ENCODE data around the gene RPTOR. TPM values are rescaled to one million over a fixed set of nuclear protein-coding genes. Genes with fewer than 3 reads are reported as not detected.
"Not testable (repeated sequence)": the region's sequence is repeated elsewhere in the genome, so short reads cannot be mapped to it uniquely, and the experiment has no call there.

RPTOR gene
- total RNA-seq, 2 experiments from 2014 or later, result 32.4 to 35.4 TPM

- intact Hi-C loops (cut with micrococcal nuclease), result no loop called here
- H3K4me1 Mint-ChIP-seq (ENCODE audit: low read depth), result peaks cover 41% of the 10 kb centered on the region
- CTCF ChIA-PET, result no interaction called here
- no peaks in the 10 kb centered on the region for H3K9me3 Mint-ChIP-seq
- no peak overlapping the region for H3K4me3 Mint-ChIP-seq
- DNase-seq, result no peak
- no peaks in the 10 kb centered on the region for H3K27me3 Mint-ChIP-seq (ENCODE audit: low read depth)
- H3K36me3 Mint-ChIP-seq (ENCODE audit: low read depth), result no peaks in the 10 kb centered on the region
- H3K27ac Mint-ChIP-seq, result peak overlapping the region; percentile 37
These were observed 149.7 kb downstream of the RPTOR start for GRCh38 chr17:80694085-80694991.

- Mint-ChIP-seq H3K36me3 (ENCODE audit: low read depth) (no peaks in the 10 kb centered on the region), H3K4me1 (ENCODE audit: low read depth) (peaks cover 45% of the 10 kb centered on the region), H3K4me3 (no peak overlapping the region), H3K27me3 (ENCODE audit: low read depth) (no peaks in the 10 kb centered on the region), H3K9me3 (no peaks in the 10 kb centered on the region), H3K27ac (no peak overlapping the region)
- CTCF ChIA-PET, result no interaction called here
- intact Hi-C loops (cut with micrococcal nuclease), result no loop called here
- no peak for DNase-seq
These were observed 150.6 kb downstream of the RPTOR start for GRCh38 chr17:80694992-80695912.

- CTCF ChIA-PET, result no interaction called here
- Mint-ChIP-seq H3K27me3 (ENCODE audit: low read depth) (no peaks in the 10 kb centered on the region), H3K4me3 (no peak overlapping the region), H3K9me3 (peaks cover 5% of the 10 kb centered on the region), H3K4me1 (ENCODE audit: low read depth) (peaks cover 45% of the 10 kb centered on the region), H3K27ac (no peak overlapping the region), H3K36me3 (ENCODE audit: low read depth) (no peaks in the 10 kb centered on the region)
- DNase-seq, result no peak
- intact Hi-C loops (cut with micrococcal nuclease), result no loop called here
These were observed 151.3 kb downstream of the RPTOR start for GRCh38 chr17:80695979-80696378.

GRCh38 chr17:80696456-80696855 is 151.8 kb downstream of the RPTOR start:
- Mint-ChIP-seq H3K4me1 (ENCODE audit: low read depth) (peaks cover 44% of the 10 kb centered on the region), H3K27me3 (ENCODE audit: low read depth) (no peaks in the 10 kb centered on the region), H3K27ac (no peak overlapping the region), H3K9me3 (peaks cover 5% of the 10 kb centered on the region), H3K4me3 (no peak overlapping the region), H3K36me3 (ENCODE audit: low read depth) (no peaks in the 10 kb centered on the region)
- CTCF ChIA-PET, result no interaction called here
- intact Hi-C loops (cut with micrococcal nuclease), result no loop called here
- no peak for DNase-seq

- H3K9me3 Mint-ChIP-seq, result peaks cover 5% of the 10 kb centered on the region
- intact Hi-C loops (cut with micrococcal nuclease), result no loop called here
- H3K27me3 Mint-ChIP-seq (ENCODE audit: low read depth), result no peaks in the 10 kb centered on the region
- CTCF ChIA-PET, result no interaction called here
- no peak for DNase-seq
- no peak overlapping the region for H3K4me3 Mint-ChIP-seq
- peak overlapping the region; percentile 53 for H3K27ac Mint-ChIP-seq
- peaks cover 44% of the 10 kb centered on the region for H3K4me1 Mint-ChIP-seq (ENCODE audit: low read depth)
- H3K36me3 Mint-ChIP-seq (ENCODE audit: low read depth), result no peaks in the 10 kb centered on the region
These were observed 152.3 kb downstream of the RPTOR start for GRCh38 chr17:80696964-80697363.

- CTCF ChIA-PET, result no interaction called here
- no peak for DNase-seq
- Mint-ChIP-seq H3K36me3 (ENCODE audit: low read depth) (peaks cover 2% of the 10 kb centered on the region), H3K4me1 (ENCODE audit: low read depth) (peaks cover 56% of the 10 kb centered on the region), H3K27me3 (ENCODE audit: low read depth) (no peaks in the 10 kb centered on the region), H3K27ac (no peak overlapping the region), H3K9me3 (peaks cover 5% of the 10 kb centered on the region), H3K4me3 (no peak overlapping the region)
- intact Hi-C loops (cut with micrococcal nuclease), result no loop called here
These were observed 153.7 kb downstream of the RPTOR start for GRCh38 chr17:80698297-80698696.

GRCh38 chr17:80699205-80699604 is 154.6 kb downstream of the RPTOR start:
- H3K9me3 Mint-ChIP-seq; CTCF ChIA-PET; H3K4me3 Mint-ChIP-seq; intact Hi-C loops (cut with micrococcal nuclease); H3K36me3 Mint-ChIP-seq (ENCODE audit: low read depth); DNase-seq; H3K27me3 Mint-ChIP-seq (ENCODE audit: low read depth); H3K27ac Mint-ChIP-seq: not testable (repeated sequence)
- H3K4me1 Mint-ChIP-seq (ENCODE audit: low read depth), result peaks cover 65% of the 10 kb centered on the region

- intact Hi-C loops (cut with micrococcal nuclease), result no loop called here
- no peak overlapping the region for H3K4me3 Mint-ChIP-seq
- H3K36me3 Mint-ChIP-seq (ENCODE audit: low read depth), result peaks cover 7% of the 10 kb centered on the region
- CTCF ChIA-PET, result no interaction called here
- H3K9me3 Mint-ChIP-seq, result peaks cover 5% of the 10 kb centered on the region
- H3K27ac Mint-ChIP-seq, result no peak overlapping the region
- H3K4me1 Mint-ChIP-seq (ENCODE audit: low read depth), result peaks cover 61% of the 10 kb centered on the region
- H3K27me3 Mint-ChIP-seq (ENCODE audit: low read depth), result no peaks in the 10 kb centered on the region
- no peak for DNase-seq
These were observed 157.1 kb downstream of the RPTOR start for GRCh38 chr17:80701730-80702129.

GRCh38 chr17:80702315-80703141 is 157.9 kb downstream of the RPTOR start:
- peak overlapping the region; percentile 78 for H3K27ac Mint-ChIP-seq
- H3K9me3 Mint-ChIP-seq, result peaks cover 5% of the 10 kb centered on the region
- DNase-seq, result no peak
- intact Hi-C loops (cut with micrococcal nuclease), result no loop called here
- no peaks in the 10 kb centered on the region for H3K27me3 Mint-ChIP-seq (ENCODE audit: low read depth)
- CTCF ChIA-PET, result interaction anchor here (1.1 kb wide), 1 partner anchor 39 kb away, joined by 3 read pairs; no protein-coding TSS in a partner anchor
- peaks cover 10% of the 10 kb centered on the region for H3K36me3 Mint-ChIP-seq (ENCODE audit: low read depth)
- peaks cover 57% of the 10 kb centered on the region for H3K4me1 Mint-ChIP-seq (ENCODE audit: low read depth)
- no peak overlapping the region for H3K4me3 Mint-ChIP-seq

- DNase-seq, result peak; percentile 53
- peak overlapping the region; percentile 22 for H3K4me3 Mint-ChIP-seq
- intact Hi-C loops (cut with micrococcal nuclease), result no loop called here
- peak overlapping the region; percentile 78 for H3K27ac Mint-ChIP-seq
- no peaks in the 10 kb centered on the region for H3K27me3 Mint-ChIP-seq (ENCODE audit: low read depth)
- CTCF ChIA-PET, result interaction anchor here (0.5 to 1.1 kb wide), 2 partner anchors 39 to 71 kb away, joined by 3 to 5 read pairs; no protein-coding TSS in a partner anchor
- peaks cover 13% of the 10 kb centered on the region for H3K36me3 Mint-ChIP-seq (ENCODE audit: low read depth)
- peaks cover 52% of the 10 kb centered on the region for H3K4me1 Mint-ChIP-seq (ENCODE audit: low read depth)
- H3K9me3 Mint-ChIP-seq, result peaks cover 5% of the 10 kb centered on the region
These were observed 158.5 kb downstream of the RPTOR start for GRCh38 chr17:80703142-80703478.

- peaks cover 18% of the 10 kb centered on the region for H3K36me3 Mint-ChIP-seq (ENCODE audit: low read depth)
These were observed 159.8 kb downstream of the RPTOR start for GRCh38 chr17:80704381-80704819.

GRCh38 chr17:80704894-80705293 is 160.3 kb downstream of the RPTOR start:
- CTCF ChIA-PET, result no interaction called here
- intact Hi-C loops (cut with micrococcal nuclease), result no loop called here
- H3K27ac Mint-ChIP-seq, result no peak overlapping the region
- H3K9me3 Mint-ChIP-seq, result peaks cover 5% of the 10 kb centered on the region
- no peak overlapping the region for H3K4me3 Mint-ChIP-seq
- H3K36me3 Mint-ChIP-seq (ENCODE audit: low read depth), result peaks cover 23% of the 10 kb centered on the region
- DNase-seq, result no peak
- peaks cover 45% of the 10 kb centered on the region for H3K4me1 Mint-ChIP-seq (ENCODE audit: low read depth)
- no peaks in the 10 kb centered on the region for H3K27me3 Mint-ChIP-seq (ENCODE audit: low read depth)

More at GRCh38 chr17:80704381-80704819, 159.8 kb downstream of the RPTOR start:
- CTCF ChIA-PET, result no interaction called here
- H3K27ac Mint-ChIP-seq, result peak overlapping the region; percentile 10
- no peak overlapping the region for H3K4me3 Mint-ChIP-seq
- no peak for DNase-seq
- no peaks in the 10 kb centered on the region for H3K27me3 Mint-ChIP-seq (ENCODE audit: low read depth)
- peaks cover 5% of the 10 kb centered on the region for H3K9me3 Mint-ChIP-seq
- intact Hi-C loops (cut with micrococcal nuclease), result no loop called here
- peaks cover 47% of the 10 kb centered on the region for H3K4me1 Mint-ChIP-seq (ENCODE audit: low read depth)

Data from activated naive CD4-positive, alpha-beta T cell treated with anti-CD3 and anti-CD28 coated beads for 36 hours (primary cell).